ENCODE results near the gene KCNK10.

KCNK10 gene

GRCh38 chr14:88203291-88203690 lies 119.8 kb downstream of the KCNK10 start:
- no peaks in the 10 kb centered on the region for H3K36me3 Mint-ChIP-seq (ENCODE audit: low read depth)
- no peaks in the 10 kb centered on the region for H3K4me1 Mint-ChIP-seq
- no peak overlapping the region for H3K27ac Mint-ChIP-seq
- H3K9me3 Mint-ChIP-seq, result no peaks in the 10 kb centered on the region
- TF ChIP-seq CTCF (IDR thresholded peaks at IDR 0.05), result no peak
- no peak for DNase-seq
- H3K27me3 Mint-ChIP-seq (ENCODE audit: low read depth, poor library complexity), result peaks cover 28% of the 10 kb centered on the region
- no peak overlapping the region for H3K4me3 Mint-ChIP-seq

- no peak overlapping the region for H3K27ac Mint-ChIP-seq
- H3K36me3 Mint-ChIP-seq (ENCODE audit: low read depth), result no peaks in the 10 kb centered on the region
- no peaks in the 10 kb centered on the region for H3K9me3 Mint-ChIP-seq
- no peak overlapping the region for H3K4me3 Mint-ChIP-seq
- no peak for TF ChIP-seq CTCF (IDR thresholded peaks at IDR 0.05)
- DNase-seq, result no peak
- no peaks in the 10 kb centered on the region for H3K4me1 Mint-ChIP-seq
- peaks cover 31% of the 10 kb centered on the region for H3K27me3 Mint-ChIP-seq (ENCODE audit: low read depth, poor library complexity)
Measured at GRCh38 chr14:88202286-88202685, 120.8 kb downstream of the KCNK10 start.

- Mint-ChIP-seq H3K9me3 (no peaks in the 10 kb centered on the region), H3K4me1 (no peaks in the 10 kb centered on the region), H3K4me3 (no peak overlapping the region), H3K36me3 (ENCODE audit: low read depth) (no peaks in the 10 kb centered on the region), H3K27me3 (ENCODE audit: low read depth, poor library complexity) (peaks cover 31% of the 10 kb centered on the region), H3K27ac (no peak overlapping the region)
- no peak for DNase-seq
- TF ChIP-seq CTCF (IDR thresholded peaks at IDR 0.05), result no peak
Measured at GRCh38 chr14:88201851-88202250, 121.2 kb downstream of the KCNK10 start.

GRCh38 chr14:88199882-88200281 lies 123.2 kb downstream of the KCNK10 start:
- Mint-ChIP-seq H3K27ac (no peak overlapping the region), H3K36me3 (ENCODE audit: low read depth) (no peaks in the 10 kb centered on the region), H3K4me1 (peaks cover 5% of the 10 kb centered on the region), H3K4me3 (no peak overlapping the region), H3K27me3 (ENCODE audit: low read depth, poor library complexity) (peaks cover 25% of the 10 kb centered on the region), H3K9me3 (no peaks in the 10 kb centered on the region)
- DNase-seq, result no peak
- no peak for TF ChIP-seq CTCF (IDR thresholded peaks at IDR 0.05)

GRCh38 chr14:88198446-88198845 lies 124.6 kb downstream of the KCNK10 start:
- Mint-ChIP-seq H3K4me3 (no peak overlapping the region), H3K9me3 (no peaks in the 10 kb centered on the region), H3K36me3 (ENCODE audit: low read depth) (no peaks in the 10 kb centered on the region), H3K27me3 (ENCODE audit: low read depth, poor library complexity) (peaks cover 31% of the 10 kb centered on the region), H3K4me1 (peaks cover 5% of the 10 kb centered on the region), H3K27ac (no peak overlapping the region)
- no peak for DNase-seq
- TF ChIP-seq CTCF (IDR thresholded peaks at IDR 0.05), result no peak

- TF ChIP-seq CTCF (IDR thresholded peaks at IDR 0.05), result no peak
- H3K36me3 Mint-ChIP-seq (ENCODE audit: low read depth), result no peaks in the 10 kb centered on the region
- DNase-seq, result no peak
- H3K4me1 Mint-ChIP-seq, result peaks cover 5% of the 10 kb centered on the region
- no peaks in the 10 kb centered on the region for H3K9me3 Mint-ChIP-seq
- H3K27me3 Mint-ChIP-seq (ENCODE audit: low read depth, poor library complexity), result peaks cover 23% of the 10 kb centered on the region
- no peak overlapping the region for H3K4me3 Mint-ChIP-seq
- no peak overlapping the region for H3K27ac Mint-ChIP-seq
Measured at GRCh38 chr14:88196925-88197324, 126.1 kb downstream of the KCNK10 start.

All from nephron progenitor cell (in vitro differentiated cells).